ENCODE measurements around the gene NCOR1.
A peak's percentile ranks its signal among the peaks of the same experiment; 100 is the strongest.
"Not testable (repeated sequence)": the region's sequence is repeated elsewhere in the genome, so short reads cannot be mapped to it uniquely, and the experiment has no call there.

Gene NCOR1

DNA sequence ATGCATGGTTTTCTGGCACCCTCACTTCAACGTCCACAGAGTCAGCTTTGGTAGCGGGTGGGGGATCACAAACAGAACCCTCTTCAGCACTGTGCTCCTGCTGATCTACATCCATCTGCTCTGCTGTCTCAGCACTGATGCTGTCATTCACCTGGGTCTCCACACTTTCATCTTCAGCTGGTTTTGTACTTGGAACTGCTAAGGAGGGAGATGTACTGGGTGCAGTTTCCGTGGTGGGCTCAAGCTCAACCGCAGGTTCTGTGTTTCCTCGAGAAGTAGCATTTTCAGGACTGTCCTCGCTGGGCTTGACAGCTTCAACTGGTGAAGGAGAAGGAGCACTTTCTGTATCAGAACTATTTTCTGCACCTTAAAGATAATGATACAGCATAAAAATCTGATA is 113.9 kb downstream of the NCOR1 start:
- FAIRE-seq, result no peak

DNA sequence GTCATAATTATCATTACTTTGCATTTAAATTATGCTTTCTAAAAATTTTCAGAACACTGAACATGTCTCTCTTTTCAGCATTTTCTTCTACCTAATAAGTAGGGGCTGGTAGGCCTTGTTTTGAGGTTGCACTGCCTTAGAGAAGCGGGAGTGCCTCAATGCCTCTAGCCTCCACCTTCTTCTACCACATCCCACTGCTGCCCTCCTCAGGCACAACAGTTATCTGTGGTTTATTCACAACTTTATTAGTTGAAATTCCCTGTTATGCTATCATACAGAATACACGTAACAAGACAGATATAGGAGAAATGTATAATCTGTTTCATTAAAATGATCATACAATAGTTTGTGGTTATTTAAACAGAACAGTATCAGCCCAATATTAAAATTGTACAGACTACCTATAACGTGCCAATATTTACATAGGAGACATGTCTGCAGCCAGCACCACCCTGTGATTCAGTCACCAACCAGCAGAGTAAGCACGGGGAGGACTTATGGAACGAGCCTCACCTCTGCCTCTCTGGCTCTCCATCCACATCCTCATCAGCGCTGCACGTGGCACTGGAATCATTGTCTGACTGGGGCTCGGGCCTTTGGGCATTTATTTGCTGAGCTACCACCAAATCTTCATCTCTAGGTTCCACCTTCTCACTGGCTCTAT is 114.5 kb downstream of the NCOR1 start:
- DNase-seq (ENCODE audit: insufficient read length, low spot score) (no peak), FAIRE-seq (no peak)

More for the DNA sequence above, 113.9 kb downstream of the NCOR1 start:
- no peak for DNase-seq (ENCODE audit: insufficient read length, low spot score)

DNA sequence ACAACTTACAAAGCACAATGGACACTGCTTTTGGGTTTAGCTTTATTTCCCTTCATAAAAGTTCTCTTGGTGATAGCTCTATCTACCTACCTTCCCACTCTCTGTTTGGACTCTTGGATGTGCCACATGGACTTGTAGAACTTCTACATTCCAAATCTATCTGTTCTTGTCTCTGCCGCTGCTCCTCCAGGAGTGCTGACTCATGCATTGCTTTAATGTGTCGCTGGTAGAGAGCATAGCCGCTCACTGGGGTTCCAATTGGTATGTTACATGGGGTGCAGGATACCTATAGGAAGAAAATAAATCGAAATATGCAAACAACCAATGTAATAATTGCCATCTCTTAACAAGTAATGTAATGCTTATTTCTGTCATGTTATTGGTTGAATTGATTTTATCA is 123.6 kb downstream of the NCOR1 start:
- FAIRE-seq (no peak), DNase-seq (ENCODE audit: insufficient read length, low spot score) (no peak)

DNA sequence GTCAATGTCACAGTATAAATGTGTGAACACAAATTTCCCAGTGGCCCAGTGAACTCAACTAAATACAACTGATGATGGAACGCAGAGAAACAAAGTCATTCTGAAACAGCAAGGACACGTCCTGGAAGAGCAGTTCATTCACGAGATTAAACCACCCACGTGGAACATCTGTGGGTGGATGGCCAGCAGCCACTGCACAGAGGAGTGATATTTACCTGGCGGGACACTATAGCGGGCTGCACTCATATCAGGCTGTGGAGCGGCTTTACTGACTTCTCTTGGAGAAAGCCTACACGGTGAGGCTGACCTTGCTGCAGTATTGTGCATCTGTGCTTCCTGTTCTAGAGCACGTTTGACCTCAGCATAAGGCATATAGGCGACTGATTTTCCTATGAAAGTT is 128.4 kb downstream of the NCOR1 start:
- DNase-seq (ENCODE audit: insufficient read length, low spot score) (no peak), FAIRE-seq (no peak)

DNA sequence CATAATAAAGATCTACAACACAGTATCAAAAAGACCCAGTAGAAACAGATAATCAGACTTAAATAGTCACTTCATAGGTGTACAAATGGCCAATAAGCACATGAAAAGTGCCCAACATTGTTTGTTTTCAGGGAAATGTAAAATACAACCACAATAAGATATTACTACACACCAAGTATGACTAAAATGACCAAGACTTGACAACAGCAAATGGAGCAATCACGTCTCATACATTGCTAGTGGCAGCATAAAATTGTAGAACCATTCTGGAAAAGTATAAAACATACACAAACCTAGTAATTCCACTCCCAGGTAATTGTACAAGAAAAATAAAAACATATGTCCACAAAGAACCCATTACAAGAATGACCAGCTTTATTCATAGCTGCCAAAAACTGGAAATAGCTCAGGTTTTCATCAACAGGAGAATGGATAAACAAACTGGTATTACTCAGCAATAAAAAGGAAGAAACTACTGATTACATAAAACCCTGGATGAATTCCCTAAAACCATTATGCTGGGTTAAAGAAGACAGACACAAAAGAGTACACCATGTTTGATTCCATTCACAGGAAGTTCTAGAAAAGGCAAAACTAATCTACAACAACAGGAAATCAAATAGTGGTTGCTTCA is 130.2 kb downstream of the NCOR1 start:
- FAIRE-seq (peak; percentile 18), DNase-seq (ENCODE audit: insufficient read length, low spot score) (no peak)

DNA sequence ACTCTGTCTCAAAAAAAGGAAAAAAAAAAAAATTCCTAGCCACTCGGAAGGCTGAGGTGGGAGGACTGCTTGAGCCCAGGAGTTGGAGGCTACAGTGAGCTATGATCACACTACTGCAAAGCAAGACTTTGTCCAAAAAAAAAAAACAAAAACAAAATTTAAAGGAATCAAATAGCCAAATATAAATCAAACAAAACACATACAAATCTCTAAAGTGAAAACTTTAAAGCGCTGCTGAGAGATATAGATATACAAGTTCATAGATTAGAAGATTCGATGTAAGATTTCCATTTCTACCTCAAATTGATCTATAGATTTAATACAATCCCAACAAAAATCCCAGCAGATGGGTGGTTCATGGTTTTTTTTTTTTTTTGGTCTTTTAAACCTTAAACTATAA is 132.1 kb downstream of the NCOR1 start:
- no peak for DNase-seq (ENCODE audit: insufficient read length, low spot score)
- FAIRE-seq, result no peak

DNA sequence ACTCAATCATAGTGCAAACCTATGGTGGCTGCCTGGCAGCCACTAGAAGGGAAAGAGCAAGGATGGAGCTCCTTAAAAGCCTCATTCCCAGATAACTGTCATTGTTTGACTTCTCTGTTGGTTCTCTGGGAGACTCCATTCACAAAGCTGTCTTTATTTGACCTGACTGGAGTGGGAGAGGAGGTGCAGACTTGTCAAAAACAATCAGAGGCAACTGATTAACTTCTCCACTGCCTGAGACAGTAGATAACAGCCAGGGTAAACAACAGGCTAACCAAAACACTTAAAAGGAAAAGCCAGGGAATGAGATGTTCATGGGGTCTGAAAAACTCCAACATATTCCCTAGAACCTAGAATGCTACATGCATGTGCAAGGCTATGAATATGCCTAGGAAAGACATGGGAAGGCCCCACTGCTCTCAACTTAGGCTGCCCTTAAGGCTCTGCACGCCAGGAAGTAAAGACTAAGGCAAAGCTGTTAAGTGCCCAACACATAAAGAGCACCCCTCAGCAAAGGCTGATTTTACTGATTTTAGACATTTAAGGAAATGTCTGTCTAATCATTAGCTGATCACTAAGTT is 133.7 kb downstream of the NCOR1 start:
- DNase-seq (ENCODE audit: insufficient read length, low spot score) (no peak), FAIRE-seq (no peak)

DNA sequence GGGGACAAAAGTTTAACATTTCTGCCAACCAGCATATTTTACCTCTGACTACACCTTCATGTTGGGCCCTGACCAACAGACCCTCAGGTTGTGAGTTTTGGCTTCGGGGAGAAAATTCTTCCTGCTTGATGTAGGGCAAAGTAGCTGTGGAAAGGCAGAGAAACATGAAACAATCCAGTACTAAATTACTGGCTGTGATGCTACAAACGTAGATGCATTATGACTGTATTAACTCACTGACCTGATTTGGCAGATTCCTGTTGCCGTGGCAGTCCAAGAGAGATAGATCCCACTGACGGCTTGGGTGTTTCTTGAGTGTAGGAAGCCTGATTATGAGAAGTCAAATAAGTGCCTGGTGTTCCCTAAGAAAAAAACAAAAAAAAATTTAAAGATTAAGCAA is 135.0 kb downstream of the NCOR1 start:
- no peak for FAIRE-seq
- DNase-seq (ENCODE audit: insufficient read length, low spot score), result no peak

DNA sequence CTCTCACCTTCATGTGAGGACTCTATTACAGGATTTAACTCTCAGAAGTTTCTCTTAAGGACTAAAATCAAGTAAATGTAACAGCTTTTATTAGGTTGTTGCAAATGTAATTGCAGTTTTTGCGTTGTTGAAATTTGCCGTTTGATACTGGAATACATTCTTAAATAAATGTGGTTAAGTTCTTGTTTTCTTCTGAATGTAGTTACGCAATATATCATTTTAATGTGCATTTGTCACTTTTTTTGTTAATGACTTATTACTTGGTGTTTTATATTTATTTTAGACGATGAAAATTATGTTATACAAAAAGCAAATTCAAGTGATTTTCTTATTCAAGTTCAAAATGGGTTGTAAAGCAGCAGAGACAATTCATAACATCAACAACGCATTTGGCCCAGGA is 139.4 kb downstream of the NCOR1 start:
- DNase-seq (ENCODE audit: insufficient read length, low spot score), result no peak

DNA sequence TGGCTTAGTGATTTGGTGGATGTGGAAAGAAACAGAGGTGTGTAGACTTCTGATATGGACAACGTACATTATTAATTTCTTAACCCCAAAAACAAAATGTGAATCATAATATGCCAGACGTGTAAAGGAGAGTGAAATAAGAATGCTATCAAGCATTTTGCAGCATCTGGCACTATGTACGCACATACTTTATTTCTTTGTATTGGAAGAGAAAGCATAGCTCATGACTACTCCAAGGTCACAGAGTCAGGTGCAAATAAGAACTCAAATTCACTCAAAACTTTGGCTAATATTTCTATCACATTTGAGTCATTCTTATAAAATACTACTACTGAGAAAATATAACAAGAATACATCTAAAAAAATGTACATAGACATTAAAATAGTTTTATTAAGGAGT is 140.9 kb downstream of the NCOR1 start:
- no peak for FAIRE-seq
- no peak for DNase-seq (ENCODE audit: insufficient read length, low spot score)

More for the DNA sequence above, 139.4 kb downstream of the NCOR1 start:
- no peak for FAIRE-seq

DNA sequence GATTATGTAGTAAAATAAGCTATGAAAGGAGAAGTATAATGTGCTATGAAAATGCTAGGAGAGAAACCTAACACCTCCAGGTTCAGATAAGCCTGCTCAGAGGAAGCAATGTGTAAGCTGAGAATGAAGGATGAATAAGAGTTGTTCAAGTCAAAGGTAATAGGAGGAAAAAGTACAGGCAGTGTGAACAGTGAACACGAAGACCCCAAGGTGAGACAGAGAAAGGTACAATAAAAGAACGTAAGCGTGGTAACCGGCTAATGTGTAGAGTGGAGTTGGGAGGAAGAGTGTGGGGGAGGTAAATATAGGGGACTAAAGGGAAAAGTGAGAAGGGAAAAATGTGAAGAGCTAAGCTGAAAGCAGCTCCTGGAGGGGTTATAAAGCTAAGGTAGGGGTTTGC is 141.5 kb downstream of the NCOR1 start:
- DNase-seq (ENCODE audit: insufficient read length, low spot score), result no peak
- FAIRE-seq, result no peak

DNA sequence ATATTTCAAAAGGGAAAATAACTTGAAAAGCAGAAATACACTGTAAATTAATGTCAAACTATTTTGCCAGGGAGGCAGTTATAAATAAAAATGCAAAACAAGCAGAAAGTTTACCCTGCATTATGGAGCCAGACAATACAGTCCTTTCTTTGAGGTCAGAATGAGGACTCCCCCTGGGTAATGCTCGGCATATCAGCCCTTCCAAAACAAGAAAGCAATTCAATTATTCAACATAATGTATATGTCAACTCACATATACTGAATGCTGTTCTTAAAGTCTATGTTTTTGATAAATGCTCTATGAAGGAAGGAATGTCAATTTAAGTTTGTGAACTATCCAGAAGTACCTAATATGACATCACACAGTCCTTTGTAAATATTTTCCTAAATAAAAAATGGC is 143.3 kb downstream of the NCOR1 start:
- no peak for FAIRE-seq
- DNase-seq (ENCODE audit: insufficient read length, low spot score), result no peak

DNA sequence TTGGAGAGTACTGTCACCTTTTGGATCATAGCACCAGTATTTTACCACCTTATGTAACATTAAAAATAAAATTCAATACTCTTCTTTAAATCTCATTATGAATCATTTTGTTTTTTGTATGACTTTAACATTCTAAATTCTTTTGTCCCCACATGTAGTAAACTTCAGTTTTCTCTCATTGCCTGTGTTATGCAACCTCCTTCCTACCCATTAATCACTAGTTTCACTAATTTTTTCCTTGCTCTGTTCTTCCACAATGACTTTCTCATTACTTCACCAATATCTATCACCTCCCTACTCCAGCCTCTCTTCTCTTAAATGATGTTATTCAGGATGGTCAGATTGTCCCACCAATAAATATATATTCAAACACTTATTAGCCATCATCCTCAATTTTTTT is 147.0 kb downstream of the NCOR1 start:
- DNase-seq (ENCODE audit: insufficient read length, low spot score), result no peak
- FAIRE-seq, result no peak

DNA sequence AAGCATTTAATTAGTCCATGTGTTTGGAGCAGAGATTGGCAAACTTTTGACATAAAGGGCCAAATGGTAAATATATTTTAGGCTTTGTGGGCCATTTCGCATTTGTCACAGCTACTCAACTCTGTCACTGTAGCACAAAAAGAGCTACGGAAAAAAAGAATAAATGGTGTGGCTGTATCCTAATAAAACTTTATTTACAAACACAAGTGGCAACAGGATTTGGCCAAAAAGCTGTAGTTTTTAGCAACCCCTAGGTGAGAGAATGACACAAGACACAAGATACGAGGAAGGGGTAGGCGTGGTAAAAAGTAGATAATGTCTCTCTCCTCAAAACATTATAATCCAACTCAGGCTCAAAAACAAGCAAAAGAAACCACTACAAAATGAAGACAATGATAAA is 149.2 kb downstream of the NCOR1 start:
- no peak for DNase-seq (ENCODE audit: insufficient read length, low spot score)
- no peak for FAIRE-seq

DNA sequence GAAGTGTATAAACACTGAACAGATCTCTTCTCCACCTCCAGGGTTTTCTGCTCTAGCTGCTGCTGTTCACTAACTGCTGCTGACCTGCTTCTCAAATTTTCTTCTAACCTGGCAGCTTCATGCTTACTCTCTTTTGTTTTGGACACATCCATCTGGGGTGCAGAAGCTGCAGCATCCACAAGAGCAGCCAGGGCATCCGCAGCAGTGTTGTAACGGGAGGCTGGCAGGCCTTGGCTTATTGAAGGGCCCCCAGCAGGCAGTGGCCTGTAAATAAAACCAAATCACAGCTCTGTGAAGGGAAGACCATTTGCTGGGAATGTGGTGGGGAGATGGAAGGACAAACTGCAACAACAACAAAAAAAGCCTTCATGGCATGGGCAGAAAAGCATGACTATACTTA is 153.7 kb downstream of the NCOR1 start:
- FAIRE-seq, result no peak
- DNase-seq (ENCODE audit: insufficient read length, low spot score), result no peak

DNA sequence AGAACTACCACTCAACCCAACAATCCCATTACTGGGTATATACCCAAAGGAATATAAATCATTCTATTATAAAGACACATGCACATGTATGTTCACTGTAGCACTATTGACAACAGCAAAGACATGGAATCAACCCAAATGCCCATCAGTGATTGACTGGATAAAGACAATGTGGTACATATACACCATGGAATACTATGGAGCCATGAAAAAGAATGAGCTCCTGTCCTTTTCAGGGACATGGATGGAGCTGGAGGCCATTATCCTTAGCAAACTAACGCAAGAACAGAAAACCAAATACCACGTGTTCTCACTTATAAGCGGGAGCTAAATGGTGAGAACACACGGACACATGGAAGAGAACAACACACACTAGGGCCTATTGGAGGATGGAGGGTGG is 160.2 kb downstream of the NCOR1 start:
- not testable (repeated sequence) for DNase-seq (ENCODE audit: insufficient read length, low spot score); FAIRE-seq

DNA sequence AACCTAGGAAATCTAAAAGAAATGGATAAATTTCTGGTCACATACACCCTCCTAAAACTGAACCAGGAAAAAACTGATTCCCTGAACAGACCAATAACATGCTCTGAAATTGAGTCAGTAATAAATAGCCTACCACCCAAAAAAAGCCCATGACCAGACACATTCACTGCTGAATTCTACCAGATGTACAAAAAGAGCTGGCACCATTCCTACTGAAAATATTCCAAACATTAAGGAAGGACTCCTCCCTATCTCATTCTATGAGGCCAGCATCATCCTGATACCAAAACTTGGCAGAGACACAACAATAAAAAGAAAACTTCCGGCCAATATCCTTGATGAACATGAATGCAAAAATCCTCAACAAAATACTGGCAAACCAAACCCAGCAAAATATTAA is 162.8 kb downstream of the NCOR1 start:
- FAIRE-seq (no peak), DNase-seq (ENCODE audit: insufficient read length, low spot score) (no peak)

DNA sequence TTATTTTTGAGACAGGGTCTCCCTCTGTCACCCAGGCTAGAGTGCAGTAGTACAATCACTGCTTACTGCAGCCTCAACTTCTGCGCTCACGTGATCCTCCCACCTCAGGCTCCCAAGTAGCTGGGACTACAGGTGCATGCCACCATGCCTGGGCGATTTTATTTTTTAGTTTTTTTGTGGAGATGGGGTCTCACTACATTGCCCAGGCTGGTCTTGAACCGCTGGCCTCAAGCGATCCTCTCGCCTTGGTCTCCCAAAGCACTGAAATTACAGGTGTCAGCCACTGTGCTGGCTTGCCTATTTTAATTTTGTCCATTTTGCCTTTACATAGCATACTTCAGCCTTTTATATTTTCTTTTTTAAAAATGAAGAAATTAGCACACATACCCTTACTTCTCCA is 164.5 kb downstream of the NCOR1 start:
- no peak for DNase-seq (ENCODE audit: insufficient read length, low spot score)
- FAIRE-seq, result no peak

DNA sequence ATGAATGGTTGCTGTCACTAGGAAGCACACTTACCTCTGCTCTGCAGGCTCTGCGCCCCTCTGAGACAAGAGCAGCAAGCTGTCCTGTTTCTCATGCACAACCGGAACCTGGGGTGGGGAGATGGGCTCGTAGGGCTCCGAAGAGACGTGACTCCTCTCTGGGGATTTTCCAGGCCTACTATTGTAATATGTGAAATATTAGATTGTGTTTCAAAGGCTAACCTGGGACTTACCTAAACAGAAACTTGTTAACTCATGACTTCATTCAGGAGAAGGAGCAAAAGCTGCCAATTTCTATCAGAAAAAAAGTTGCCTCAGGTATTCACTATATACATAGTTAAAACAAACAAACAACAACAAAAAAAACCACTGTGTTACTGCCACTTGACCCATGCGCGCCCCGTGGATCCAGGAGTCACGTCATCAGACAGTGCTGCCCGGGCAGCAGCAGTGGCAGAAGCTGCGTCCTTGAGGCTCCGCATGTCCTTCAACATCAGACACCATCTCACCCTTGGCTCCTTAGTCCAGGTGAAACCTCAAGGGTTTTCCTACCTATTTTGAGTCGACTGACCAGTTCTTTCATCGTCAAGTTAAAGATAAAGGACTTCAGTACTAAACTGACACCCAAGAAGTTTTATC is 166.4 kb downstream of the NCOR1 start:
- FAIRE-seq (no peak), DNase-seq (ENCODE audit: insufficient read length, low spot score) (no peak)

DNA sequence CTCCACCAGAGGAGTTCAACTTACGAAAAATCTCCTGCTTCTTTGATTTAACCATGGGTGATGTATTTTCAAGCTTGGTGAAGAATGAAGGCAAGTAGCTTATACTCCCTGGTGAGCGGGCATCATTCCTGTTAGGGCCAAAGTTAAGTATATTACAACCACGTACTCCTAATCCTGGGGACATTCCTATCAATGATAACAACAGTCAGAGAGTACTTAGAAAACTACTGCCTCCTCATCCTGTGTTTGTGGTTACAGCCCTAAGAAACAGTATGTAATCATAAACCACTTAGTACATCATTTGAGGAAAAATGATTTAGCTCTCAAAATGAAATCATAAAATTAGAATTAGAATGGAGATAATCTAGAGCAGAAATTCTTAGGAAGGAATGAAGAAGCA is 168.4 kb downstream of the NCOR1 start:
- DNase-seq (ENCODE audit: insufficient read length, low spot score), result no peak
- FAIRE-seq, result no peak

DNA sequence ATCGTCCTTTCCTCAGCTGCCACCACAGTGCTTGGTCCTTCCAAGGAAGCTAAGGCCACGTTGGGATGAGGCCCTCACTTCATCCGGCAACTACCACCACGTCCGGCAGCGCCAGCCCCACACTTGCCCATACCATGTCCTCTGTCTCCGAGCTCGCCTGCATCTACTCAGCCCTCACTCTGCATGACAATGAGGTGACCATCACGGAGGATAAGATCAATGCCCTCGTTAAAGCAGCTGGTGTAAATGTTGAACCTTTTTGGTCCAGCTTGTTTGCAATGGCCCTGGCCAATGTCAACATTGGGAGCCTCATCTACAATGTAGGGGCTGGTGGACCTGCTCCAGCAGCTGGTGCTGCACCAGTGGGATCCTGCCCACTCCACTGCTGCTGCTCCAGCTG is 170.8 kb downstream of the NCOR1 start:
- DNase-seq (ENCODE audit: insufficient read length, low spot score), result no peak
- peak; percentile 52 for FAIRE-seq

DNA sequence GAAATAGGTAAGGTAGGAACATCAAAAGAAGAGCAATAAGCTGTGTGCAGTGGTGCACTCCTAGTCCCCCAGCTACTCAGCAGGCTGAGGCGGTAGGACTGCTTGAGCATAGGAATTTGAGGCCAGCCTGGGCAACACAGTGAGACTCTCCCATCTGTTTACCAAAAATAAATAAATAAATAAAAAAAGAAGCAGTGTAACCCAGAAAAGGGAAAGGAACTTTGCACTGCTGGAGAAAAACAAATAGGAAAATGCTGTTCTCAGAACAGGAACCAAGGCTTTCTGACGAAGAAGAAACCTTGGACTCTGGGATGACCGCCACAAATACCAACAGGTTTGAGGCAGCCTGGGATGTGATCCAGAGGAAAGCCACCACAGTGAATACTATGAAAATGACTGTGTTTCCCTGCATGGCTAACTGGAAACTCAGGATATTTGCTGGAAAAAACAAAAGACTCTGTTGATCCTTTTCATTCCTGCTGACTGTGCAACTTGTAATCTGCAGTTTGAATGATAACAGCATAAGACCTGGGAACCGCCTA is 174.6 kb downstream of the NCOR1 start:
- FAIRE-seq, result no peak

More for the DNA sequence above, 174.6 kb downstream of the NCOR1 start:
- no peak for DNase-seq (ENCODE audit: insufficient read length, low spot score)

Data from GM19239 (cell line).